ENCODE results near the gene MRPS9.

MRPS9 gene

GRCh38 chr2:105121434-105121833 is 83.6 kb downstream of the MRPS9 start:
- POLR2A ChIA-PET: no interaction called here
- TF ChIP-seq, protein P1, sequence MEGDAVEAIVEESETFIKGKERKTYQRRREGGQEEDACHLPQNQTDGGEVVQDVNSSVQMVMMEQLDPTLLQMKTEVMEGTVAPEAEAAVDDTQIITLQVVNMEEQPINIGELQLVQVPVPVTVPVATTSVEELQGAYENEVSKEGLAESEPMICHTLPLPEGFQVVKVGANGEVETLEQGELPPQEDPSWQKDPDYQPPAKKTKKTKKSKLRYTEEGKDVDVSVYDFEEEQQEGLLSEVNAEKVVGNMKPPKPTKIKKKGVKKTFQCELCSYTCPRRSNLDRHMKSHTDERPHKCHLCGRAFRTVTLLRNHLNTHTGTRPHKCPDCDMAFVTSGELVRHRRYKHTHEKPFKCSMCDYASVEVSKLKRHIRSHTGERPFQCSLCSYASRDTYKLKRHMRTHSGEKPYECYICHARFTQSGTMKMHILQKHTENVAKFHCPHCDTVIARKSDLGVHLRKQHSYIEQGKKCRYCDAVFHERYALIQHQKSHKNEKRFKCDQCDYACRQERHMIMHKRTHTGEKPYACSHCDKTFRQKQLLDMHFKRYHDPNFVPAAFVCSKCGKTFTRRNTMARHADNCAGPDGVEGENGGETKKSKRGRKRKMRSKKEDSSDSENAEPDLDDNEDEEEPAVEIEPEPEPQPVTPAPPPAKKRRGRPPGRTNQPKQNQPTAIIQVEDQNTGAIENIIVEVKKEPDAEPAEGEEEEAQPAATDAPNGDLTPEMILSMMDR (IDR thresholded peaks at IDR 0.05; ENCODE audit: control extremely low read depth, extremely low read depth, low read depth, missing control alignments): no peak
- CTCF ChIA-PET: interaction anchor here (20.5 kb wide), 1 partner anchor 116 kb away, joined by 492 read pairs; the partner anchor contains the start of gene GPR45

DNA sequence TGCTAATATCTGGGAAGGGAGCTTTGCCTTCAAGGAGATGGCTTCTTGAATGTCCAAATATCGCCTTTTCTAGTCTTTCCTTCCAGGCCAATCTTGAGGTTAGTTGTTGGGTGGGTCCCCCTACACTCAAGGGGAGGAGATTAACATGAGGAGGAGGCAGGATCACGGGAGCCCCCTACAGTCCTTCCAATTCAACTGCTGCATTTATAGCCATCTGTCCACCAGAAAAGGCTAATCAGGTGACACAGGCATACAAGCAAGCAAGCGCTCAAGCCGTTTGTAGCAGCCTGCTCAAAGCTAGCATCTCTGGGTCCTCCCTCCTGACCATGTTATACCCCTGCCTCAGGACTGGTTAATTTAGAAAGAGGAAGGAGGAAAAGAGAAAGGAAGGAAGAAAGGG is 87.6 kb downstream of the MRPS9 start:
- POLR2A ChIA-PET: no interaction called here
- CTCF ChIA-PET: interaction anchor here (3.3 to 20.5 kb wide), 2 partner anchors 11 to 112 kb away, joined by 25 to 492 read pairs; partner anchors contain the start of gene GPR45
- no peak for DNase-seq (ENCODE audit: extremely low spot score)
- TF ChIP-seq, protein P1 (IDR thresholded peaks at IDR 0.05; ENCODE audit: control extremely low read depth, extremely low read depth, low read depth, missing control alignments): no peak

More at GRCh38 chr2:105121434-105121833, 83.6 kb downstream of the MRPS9 start:
- DNase-seq (ENCODE audit: extremely low spot score): no peak

DNA sequence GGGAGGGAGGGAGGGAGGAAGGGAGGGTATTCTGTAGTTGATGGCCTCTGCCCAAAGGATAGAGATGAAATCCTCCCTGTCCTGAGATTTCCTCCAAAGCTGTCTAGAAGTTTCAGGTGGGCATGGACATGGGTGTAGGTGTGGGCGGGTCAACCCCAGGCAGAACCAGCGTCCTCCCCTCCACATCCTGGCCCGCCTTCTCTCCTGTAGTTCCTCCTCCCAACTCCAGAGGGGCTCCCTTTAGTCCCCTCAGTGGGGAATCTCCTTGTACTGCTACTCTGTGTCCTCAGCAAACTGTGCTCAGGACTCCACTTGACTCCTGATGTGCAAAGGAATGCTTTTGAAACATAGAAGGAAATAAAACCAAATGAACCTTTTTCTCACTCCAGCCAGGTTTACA is 88.1 kb downstream of the MRPS9 start:
- CTCF ChIA-PET: interaction anchor here (0.7 to 20.5 kb wide), 2 partner anchors 10 to 111 kb away, joined by 3 to 492 read pairs; partner anchors contain the start of gene GPR45
- POLR2A ChIA-PET: no interaction called here
- no peak for DNase-seq (ENCODE audit: extremely low spot score)
- TF ChIP-seq, protein P1 (IDR thresholded peaks at IDR 0.05; ENCODE audit: control extremely low read depth, extremely low read depth, low read depth, missing control alignments): no peak

- POLR2A ChIA-PET: no interaction called here
- TF ChIP-seq, protein P1 (IDR thresholded peaks at IDR 0.05; ENCODE audit: control extremely low read depth, extremely low read depth, low read depth, missing control alignments): no peak
- DNase-seq (ENCODE audit: extremely low spot score): no peak
- CTCF ChIA-PET: interaction anchor here (0.7 to 20.5 kb wide), 3 partner anchors 10 to 111 kb away, joined by 3 to 492 read pairs (median 6); partner anchors contain the start of gene GPR45
These were observed 88.5 kb downstream of the MRPS9 start for GRCh38 chr2:105126336-105126735.

DNA sequence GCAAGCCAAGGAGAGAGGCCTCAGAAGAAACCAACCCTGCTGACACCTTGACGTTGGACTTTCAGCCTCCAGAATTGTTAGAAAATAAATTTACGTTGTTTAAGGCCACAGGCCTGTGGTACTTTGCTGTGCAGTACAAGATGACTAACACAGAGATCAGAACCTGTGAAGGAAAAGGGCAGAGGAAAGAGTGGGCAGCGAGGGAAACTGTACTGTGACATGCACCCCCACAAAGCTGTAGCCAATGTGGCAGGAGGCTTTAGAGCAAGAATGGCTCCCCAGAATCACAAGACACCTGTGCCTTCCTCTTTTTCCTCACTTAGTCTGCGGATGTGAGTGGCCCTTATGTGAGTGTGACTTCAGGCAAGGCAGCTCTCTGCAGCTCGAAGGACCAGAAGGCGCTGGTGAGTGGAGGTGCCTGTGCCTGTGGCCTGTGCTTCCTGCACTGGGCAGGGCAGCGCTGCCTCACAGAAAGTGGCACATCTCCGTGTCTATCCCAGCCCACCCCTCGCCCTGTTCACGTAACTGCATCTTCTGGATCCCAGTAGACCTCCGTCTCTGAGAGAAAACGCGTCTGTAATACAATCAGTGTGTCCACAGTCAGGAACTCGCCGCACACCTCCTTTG is 89.5 kb downstream of the MRPS9 start:
- CTCF ChIA-PET: interaction anchor here (2.0 kb wide), 1 partner anchor 13 kb away, joined by 6 read pairs; no protein-coding TSS in a partner anchor

DNA sequence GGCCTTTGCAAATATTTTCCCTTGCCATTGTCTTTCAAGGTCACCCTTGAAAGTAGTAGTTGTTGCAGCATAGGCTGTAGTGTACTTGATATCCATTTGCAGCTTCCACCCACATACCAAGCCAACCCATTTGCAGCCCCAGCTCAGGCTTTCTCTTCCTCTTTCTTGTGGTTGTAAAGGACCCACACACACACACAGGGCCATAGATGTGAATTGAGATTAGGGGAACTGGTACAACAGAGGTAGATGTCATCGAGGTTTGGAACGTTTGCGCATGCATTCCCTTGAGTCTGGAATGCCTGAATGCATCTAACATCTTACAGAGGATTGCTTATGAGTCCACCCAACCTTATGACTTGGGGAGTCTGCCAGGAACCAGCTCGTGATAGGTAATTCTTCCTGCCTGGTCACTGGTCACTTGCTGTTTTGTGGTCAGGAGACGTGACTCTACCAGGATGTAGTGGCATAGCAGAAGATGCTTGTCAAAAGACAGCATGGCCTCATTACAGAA is 91.9 kb downstream of the MRPS9 start:
- ChIA-PET POLR2A (no interaction called here), CTCF (interaction anchor here (0.8 to 1.3 kb wide), 4 partner anchors 10 to 108 kb away, joined by 3 to 8 read pairs (median 3); no protein-coding TSS in a partner anchor)
- TF ChIP-seq, protein P1 (IDR thresholded peaks at IDR 0.05; ENCODE audit: control extremely low read depth, extremely low read depth, low read depth, missing control alignments): no peak
- DNase-seq (ENCODE audit: extremely low spot score): peak; percentile 69

More for the DNA sequence above, 89.5 kb downstream of the MRPS9 start:
- DNase-seq (ENCODE audit: extremely low spot score): no peak
- POLR2A ChIA-PET: no interaction called here
- TF ChIP-seq, protein P1 (IDR thresholded peaks at IDR 0.05; ENCODE audit: control extremely low read depth, extremely low read depth, low read depth, missing control alignments): no peak

Measured in GM10248 (cell line).